GM12801 (cell line): ENCODE data around the gene CLCN7.

Source experiments
- TF ChIP-seq, protein P1 (sequence below): IDR thresholded peaks from one replicate; pipeline ENCODE4 v1.5.1; 2011; ENCODE audit warnings: control low read depth; ENCODE audit not compliant: insufficient read length; ENCODE audit errors: extremely low read depth

The CLCN7 gene

DNA sequence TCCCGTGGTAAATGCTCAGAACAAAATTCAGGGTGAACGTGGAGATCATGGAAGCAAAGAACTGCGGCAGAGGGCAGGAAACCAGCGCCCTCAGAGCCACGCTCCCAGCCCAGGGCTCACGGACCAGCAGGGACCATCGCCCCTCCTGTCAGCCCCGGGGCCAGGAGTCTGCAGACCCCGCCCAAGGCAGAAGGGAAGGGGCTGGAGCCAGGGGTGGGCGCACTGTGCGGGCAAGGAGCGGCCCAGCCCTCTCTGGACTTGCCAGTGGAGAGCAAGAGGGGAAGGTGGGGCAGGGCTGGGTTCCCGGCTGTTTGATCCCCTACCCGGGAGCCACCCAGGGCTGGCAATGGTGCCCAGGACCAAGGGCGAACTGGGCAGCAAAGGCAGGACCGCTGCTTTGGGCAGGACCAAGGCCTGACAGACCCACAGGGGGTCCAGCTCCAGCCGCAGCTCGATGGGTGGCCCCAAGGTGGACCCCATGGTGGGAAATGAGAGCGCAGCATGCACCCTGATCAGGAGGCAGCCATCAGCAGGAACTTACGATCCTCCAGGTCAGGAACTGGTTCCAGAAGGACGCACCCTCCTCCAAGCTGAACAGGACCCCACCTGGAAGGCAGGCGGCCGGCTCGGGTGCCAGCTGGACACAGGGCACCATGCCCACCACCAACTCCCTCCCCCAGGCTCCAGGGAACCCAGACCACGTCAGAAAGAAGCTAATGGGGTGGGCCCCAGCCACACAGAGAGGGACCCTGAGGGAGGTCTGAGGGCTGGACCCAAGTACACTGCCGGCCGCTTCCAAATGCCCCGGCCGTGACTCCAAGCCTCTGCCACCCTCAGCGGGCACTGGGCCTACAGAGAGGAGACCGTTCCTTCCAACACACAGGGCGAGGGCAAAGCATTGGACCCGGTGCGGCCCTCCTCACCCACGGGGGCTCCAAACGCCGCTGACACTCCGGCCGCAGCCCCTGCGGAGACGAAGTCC is 19.3 kb downstream of the CLCN7 start:
- TF ChIP-seq, protein P1, sequence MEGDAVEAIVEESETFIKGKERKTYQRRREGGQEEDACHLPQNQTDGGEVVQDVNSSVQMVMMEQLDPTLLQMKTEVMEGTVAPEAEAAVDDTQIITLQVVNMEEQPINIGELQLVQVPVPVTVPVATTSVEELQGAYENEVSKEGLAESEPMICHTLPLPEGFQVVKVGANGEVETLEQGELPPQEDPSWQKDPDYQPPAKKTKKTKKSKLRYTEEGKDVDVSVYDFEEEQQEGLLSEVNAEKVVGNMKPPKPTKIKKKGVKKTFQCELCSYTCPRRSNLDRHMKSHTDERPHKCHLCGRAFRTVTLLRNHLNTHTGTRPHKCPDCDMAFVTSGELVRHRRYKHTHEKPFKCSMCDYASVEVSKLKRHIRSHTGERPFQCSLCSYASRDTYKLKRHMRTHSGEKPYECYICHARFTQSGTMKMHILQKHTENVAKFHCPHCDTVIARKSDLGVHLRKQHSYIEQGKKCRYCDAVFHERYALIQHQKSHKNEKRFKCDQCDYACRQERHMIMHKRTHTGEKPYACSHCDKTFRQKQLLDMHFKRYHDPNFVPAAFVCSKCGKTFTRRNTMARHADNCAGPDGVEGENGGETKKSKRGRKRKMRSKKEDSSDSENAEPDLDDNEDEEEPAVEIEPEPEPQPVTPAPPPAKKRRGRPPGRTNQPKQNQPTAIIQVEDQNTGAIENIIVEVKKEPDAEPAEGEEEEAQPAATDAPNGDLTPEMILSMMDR = no peak

DNA sequence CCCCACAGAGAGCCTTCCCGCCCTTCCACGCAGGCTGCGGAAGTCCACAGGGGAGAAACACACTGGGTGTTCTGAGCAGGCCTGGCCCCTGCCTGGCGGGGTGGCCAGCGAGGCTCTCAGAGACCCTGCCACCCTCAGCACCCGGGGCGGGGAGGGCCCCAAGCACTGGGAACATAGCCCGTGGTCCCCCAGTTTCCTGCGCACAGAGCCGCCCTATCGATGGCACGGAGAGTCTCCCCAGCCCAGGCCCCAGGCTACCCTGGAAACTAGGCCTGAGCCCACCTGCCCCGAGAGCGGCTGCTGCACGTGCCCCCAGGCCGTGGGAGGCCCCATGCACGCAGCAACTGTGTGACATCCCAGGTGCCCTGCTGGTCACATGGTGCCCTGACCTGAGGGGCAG is 20.3 kb downstream of the CLCN7 start:
- TF ChIP-seq, protein P1 = no peak

DNA sequence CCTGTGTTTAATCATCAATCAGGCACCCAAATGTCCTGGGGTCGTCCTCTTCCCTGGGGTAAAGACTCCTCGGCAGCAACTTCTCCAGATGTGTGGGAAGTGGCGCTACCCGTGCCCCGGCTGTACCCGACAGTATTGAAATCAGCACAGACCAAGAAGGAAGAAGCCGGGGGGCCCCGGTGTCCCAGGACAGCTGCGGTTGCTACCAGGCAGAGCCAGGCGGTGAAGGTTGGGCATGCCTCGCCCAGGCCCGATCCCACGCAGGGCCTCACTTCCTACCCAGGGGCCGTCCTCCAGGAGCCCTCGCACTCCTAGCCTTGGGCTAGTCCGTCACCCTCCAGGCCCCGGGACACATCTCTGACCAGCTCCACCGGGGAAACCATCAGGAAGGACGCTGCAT is 21.5 kb downstream of the CLCN7 start:
- TF ChIP-seq, protein P1 = no peak

DNA sequence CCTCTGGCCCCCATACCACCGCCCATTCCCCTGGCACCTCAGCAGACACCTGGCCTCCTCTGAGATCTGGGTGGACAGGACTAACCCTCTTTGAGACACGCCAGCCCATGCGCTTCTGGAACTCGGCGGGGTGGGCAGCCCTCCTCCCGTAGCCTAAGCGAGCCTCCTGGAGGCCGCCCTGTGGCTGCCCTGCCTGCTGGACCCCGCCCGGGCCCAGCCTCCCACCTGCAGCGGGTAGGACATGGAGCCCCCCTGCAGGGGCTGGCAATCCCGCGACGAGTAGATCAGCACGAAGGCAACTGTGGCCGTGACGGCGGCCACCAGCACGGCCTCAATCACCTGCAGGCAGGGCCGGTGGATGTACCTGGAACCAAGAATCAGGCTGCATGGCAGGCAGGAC is 22.3 kb downstream of the CLCN7 start:
- TF ChIP-seq, protein P1 = no peak

DNA sequence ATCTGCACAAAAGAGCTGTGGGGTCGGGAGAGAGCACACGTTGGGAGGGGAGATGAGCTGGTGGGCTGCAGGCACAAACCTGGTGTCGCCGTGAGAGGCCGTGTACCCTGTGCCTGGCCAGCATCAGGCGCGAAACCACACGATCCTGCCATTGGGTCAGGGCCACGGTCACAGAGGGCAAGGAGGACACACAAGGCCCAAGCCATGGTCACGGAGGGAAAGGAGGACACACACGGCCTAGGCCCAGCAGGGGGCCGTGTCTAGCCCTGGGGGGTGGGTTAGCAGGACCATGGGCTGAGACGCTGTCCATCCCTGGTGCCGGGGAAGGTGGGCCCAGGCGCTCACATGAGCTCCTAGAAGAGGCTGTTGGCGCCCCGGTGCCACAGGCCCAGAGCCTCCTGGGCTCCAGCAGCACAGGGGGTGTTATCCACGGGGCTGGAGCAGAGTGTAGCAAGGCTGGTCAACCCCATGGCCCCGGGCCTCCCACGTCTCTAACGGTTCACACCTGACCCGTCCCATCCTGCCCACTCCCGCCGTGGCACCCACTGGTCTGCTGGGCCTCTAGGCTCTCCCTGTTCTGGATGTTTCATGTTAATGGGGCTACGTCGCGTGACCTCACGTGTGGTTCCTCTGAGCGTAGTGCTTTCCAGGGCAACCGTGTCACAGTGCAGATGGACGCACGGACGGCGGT is 23.0 kb downstream of the CLCN7 start:
- TF ChIP-seq, protein P1 = no peak

DNA sequence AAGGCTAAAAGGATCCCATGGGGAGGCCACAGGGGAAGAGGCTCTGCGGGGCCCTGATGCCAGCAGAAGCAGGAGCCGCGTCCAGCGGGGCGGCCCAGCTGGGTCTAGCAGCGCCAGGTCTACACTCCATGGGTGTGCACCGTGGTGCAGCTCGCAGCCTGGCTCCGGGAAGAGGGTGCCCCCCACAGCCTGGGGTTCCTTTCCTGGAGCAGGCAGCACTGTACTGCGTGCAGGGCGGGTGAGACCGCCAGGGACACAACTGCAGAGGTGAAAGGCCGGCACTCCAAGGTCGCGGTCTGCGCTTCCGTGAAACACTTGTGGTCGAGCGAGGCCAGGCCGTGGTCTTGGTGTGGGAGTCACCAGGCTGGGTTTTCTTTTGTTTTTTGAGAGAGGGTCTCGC is 24.0 kb downstream of the CLCN7 start:
- TF ChIP-seq, protein P1 = no peak

DNA sequence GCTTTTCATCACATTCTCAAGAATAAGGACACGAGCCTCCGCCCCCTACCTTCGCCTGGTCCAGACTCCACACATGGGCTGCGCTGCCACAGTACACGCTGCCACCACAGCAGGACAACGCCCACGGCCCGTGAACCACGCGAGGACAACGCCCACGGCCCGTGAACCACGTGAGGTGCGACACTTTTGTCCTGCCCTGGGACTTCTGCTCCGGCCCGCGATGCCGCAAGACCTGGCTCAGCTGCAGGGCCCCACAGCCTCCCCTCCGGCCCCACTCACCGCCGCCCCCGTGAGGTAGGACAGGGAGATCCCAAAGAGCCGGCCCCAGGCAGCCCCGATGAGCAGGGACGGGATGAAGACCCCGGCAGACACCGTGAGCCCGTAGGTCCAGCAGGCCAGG is 24.6 kb downstream of the CLCN7 start:
- TF ChIP-seq, protein P1 = no peak
